GM23338 (cell line): ENCODE results near the gene MAPK4. TPM values are rescaled to one million over a fixed set of nuclear protein-coding genes. Genes with fewer than 3 reads are reported as not detected.

Experiments used
- ATAC-seq: fragments of 200-7000 bp; cut with Tn5 transposase; 3 replicates; pipeline ENCODE4 v1.9.1; 2020
- DNase-seq: peaks from one replicate; pipeline ENCODE4 v3.0.0-alpha.2; 2015; ENCODE audit warnings: low spot score
- H2AFZ ChIP-seq: fragments of 200-600 bp; sonication (generic); 2 replicates; pipeline ENCODE4 v1.8.0; 2016; ENCODE audit warnings: antibody characterized with exemption, mild to moderate bottlenecking, moderate library complexity
- H3F3A ChIP-seq: fragments of 200-600 bp; sonication (generic); replicated peaks from 2 replicates; pipeline ENCODE4 v1.8.0; 2017; ENCODE audit warnings: antibody characterized with exemption, mixed run types, low read depth
- H3K27ac ChIP-seq: fragments of 200-600 bp; sonication (generic); 2 replicates; pipeline ENCODE4 v1.6.1; 2016; ENCODE audit warnings: low read depth
- H3K27me3 ChIP-seq: fragments of 200-600 bp; sonication (generic); 2 replicates; pipeline ENCODE4 v1.8.0; 2016; ENCODE audit warnings: mild to moderate bottlenecking, mixed run types, moderate library complexity; ENCODE audit not compliant: insufficient read depth
- H3K36me3 ChIP-seq: fragments of 200-600 bp; sonication (generic); 2 replicates; pipeline ENCODE4 v1.8.0; 2016; ENCODE audit warnings: mild to moderate bottlenecking; ENCODE audit not compliant: insufficient read depth
- H3K4me1 ChIP-seq: fragments of 200-600 bp; sonication (generic); 2 replicates; pipeline ENCODE4 v1.8.0; 2016; ENCODE audit warnings: mild to moderate bottlenecking, moderate library complexity; ENCODE audit not compliant: insufficient read depth
- H3K4me2 ChIP-seq: fragments of 200-600 bp; sonication (generic); 2 replicates; pipeline ENCODE4 v1.7.1; 2017; ENCODE audit warnings: mixed run types
- H3K4me3 ChIP-seq: fragments of 200-600 bp; sonication (generic); 2 replicates; pipeline ENCODE4 v1.6.1; 2016; ENCODE audit warnings: mixed run types
- H3K79me2 ChIP-seq: fragments of 200-600 bp; sonication (generic); replicated peaks from 2 replicates; pipeline ENCODE4 v1.8.0; 2017; ENCODE audit warnings: mild to moderate bottlenecking; ENCODE audit not compliant: insufficient read depth
- H3K9me2 ChIP-seq: fragments of 200-600 bp; sonication (generic); 2 replicates; pipeline ENCODE4 v1.8.0; 2017; ENCODE audit not compliant: insufficient read depth
- H4K20me1 ChIP-seq: fragments of 200-600 bp; sonication (generic); replicated peaks from 2 replicates; pipeline ENCODE4 v1.8.0; 2017; ENCODE audit warnings: mild to moderate bottlenecking; ENCODE audit not compliant: insufficient read depth
- H3K27ac Mint-ChIP-seq: 2 replicates; pipeline ENCODE4 v1.8.0; 2020; ENCODE audit warnings: inconsistent platforms, mild to moderate bottlenecking, moderate library complexity, mixed read lengths
- H3K27me3 Mint-ChIP-seq: 3 replicates; pipeline ENCODE4 v1.8.0; 2022; ENCODE audit warnings: low read depth, mild to moderate bottlenecking, moderate library complexity, mixed read lengths, inconsistent platforms; ENCODE audit not compliant: insufficient read depth, poor library complexity
- H3K36me3 Mint-ChIP-seq: 3 replicates; pipeline ENCODE4 v1.8.0; 2021; ENCODE audit warnings: low read depth, mild to moderate bottlenecking, inconsistent platforms, moderate library complexity, mixed read lengths
- H3K4me1 Mint-ChIP-seq: 3 replicates; pipeline ENCODE4 v1.8.0; 2020; ENCODE audit warnings: mild to moderate bottlenecking, inconsistent platforms, mixed read lengths
- H3K4me3 Mint-ChIP-seq: 3 replicates; pipeline ENCODE4 v1.8.0; 2021; ENCODE audit warnings: moderate library complexity, mild to moderate bottlenecking, inconsistent platforms, mixed read lengths
- H3K9me3 Mint-ChIP-seq: 3 replicates; pipeline ENCODE4 v1.8.0; 2020; ENCODE audit warnings: moderate library complexity, mild to moderate bottlenecking, inconsistent platforms, mixed read lengths
- CREB1 ChIP-seq: fragments of 250-450 bp; sonication (Bioruptor Pico); IDR thresholded peaks from 2 replicates; pipeline ENCODE4 v1.5.0; 2020; ENCODE audit warnings: low read depth, mild to moderate bottlenecking, moderate library complexity
- EZH2 ChIP-seq: fragments of 200-600 bp; sonication (generic); IDR thresholded peaks from one replicate; pipeline ENCODE4 v1.8.0; 2017; ENCODE audit warnings: antibody characterized with exemption, mild to moderate bottlenecking, low read depth; ENCODE audit not compliant: unreplicated experiment
- JUNB ChIP-seq: IDR thresholded peaks from one replicate; pipeline ENCODE4 v1.6.1; 2016; ENCODE audit warnings: antibody characterized with exemption; ENCODE audit not compliant: unreplicated experiment
- NANOG ChIP-seq: IDR thresholded peaks from 2 replicates; pipeline ENCODE4 v1.6.1; 2016; ENCODE audit warnings: antibody characterized with exemption, borderline replicate concordance
- POLR2AphosphoS5 ChIP-seq: IDR thresholded peaks from 2 replicates; pipeline ENCODE4 v1.6.1; 2016; ENCODE audit warnings: antibody characterized with exemption, low read depth
- ZNF114 ChIP-seq: fragments of 250-450 bp; sonication (Bioruptor Pico); IDR thresholded peaks from 2 replicates; pipeline ENCODE4 v1.5.0; 2020; ENCODE audit warnings: mild to moderate bottlenecking, moderate library complexity
- ZNF331 ChIP-seq: fragments of 250-450 bp; sonication (Bioruptor Pico); IDR thresholded peaks from 2 replicates; pipeline ENCODE4 v1.5.0; 2020; ENCODE audit warnings: low read depth, mild to moderate bottlenecking, moderate library complexity
- polyA plus RNA-seq: library from polyadenylated mRNA; unstranded; fragments of >200 nt; fragmentation: Nextera tagmentation; extraction: Ambion mirVana; gene quantifications from 2 replicates; pipeline ENCODE4 v1.2.1, GENCODE V29; 2016
- total RNA-seq: library from RNA; depleted of rRNA; stranded (reverse); fragments of >200 nt; shearing (Covaris generic); gene quantifications from 2 replicates; pipeline ENCODE4 v1.2.3, GENCODE V29; 2014
- TF ChIP-seq, protein P1 (sequence below), 2 experiments: fragments of 200-600 bp in 1 of 2; sonication (generic) in 1 of 2; conservative IDR thresholded peaks; 2 replicates each; pipeline versions ENCODE4 v1.5.1 to v1.6.1; 2016 to 2017; ENCODE audit warnings: antibody characterized with exemption in 2 of 2, low read depth in 2 of 2, mild to moderate bottlenecking in 2 of 2, moderate library complexity in 1 of 2
- TF ChIP-seq, protein P2 (sequence below): fragments of 250-450 bp; sonication (Bioruptor Pico); IDR thresholded peaks from 2 replicates; pipeline ENCODE4 v1.5.0; 2020; ENCODE audit warnings: mild to moderate bottlenecking, moderate library complexity
- TF ChIP-seq, protein P3 (sequence below): IDR thresholded peaks from 2 replicates; pipeline ENCODE4 v1.6.1; 2016; ENCODE audit warnings: antibody characterized with exemption

Gene MAPK4
- total and polyA plus RNA-seq, 2 experiments from 2014 or later = 1.3 to 4.4 TPM

DNA sequence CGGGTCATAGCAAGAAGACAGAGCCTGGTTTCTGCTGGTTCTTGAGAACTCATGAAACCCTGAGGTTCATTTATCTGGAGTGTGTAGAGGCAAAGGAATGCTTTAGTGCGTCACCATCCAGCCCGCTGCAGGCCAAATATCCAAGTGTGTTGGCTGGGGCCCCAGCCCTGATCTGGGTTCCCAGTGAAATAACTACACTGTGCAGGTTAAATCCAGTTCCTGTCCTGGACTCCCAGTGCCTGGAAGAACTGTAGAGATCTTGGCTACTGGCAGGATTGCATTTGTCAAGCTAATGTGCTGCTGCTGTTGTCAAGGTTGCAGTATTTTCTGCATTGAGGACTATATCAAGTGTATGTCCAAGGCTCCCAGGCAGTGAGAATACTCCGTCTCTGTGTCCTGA, 89.9 kb downstream of the MAPK4 start (continued):
- TF ChIP-seq, protein P1, sequence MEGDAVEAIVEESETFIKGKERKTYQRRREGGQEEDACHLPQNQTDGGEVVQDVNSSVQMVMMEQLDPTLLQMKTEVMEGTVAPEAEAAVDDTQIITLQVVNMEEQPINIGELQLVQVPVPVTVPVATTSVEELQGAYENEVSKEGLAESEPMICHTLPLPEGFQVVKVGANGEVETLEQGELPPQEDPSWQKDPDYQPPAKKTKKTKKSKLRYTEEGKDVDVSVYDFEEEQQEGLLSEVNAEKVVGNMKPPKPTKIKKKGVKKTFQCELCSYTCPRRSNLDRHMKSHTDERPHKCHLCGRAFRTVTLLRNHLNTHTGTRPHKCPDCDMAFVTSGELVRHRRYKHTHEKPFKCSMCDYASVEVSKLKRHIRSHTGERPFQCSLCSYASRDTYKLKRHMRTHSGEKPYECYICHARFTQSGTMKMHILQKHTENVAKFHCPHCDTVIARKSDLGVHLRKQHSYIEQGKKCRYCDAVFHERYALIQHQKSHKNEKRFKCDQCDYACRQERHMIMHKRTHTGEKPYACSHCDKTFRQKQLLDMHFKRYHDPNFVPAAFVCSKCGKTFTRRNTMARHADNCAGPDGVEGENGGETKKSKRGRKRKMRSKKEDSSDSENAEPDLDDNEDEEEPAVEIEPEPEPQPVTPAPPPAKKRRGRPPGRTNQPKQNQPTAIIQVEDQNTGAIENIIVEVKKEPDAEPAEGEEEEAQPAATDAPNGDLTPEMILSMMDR (conservative IDR thresholded peaks at IDR 0.05; ENCODE audit: low read depth in 2 of 2) = no peak
- TF ChIP-seq NANOG (no peak), CREB1 (CRISPR knock-in tag) (no peak), ZNF331 (CRISPR knock-in tag) (no peak), ZNF114 (no peak)
- TF ChIP-seq, protein P2, sequence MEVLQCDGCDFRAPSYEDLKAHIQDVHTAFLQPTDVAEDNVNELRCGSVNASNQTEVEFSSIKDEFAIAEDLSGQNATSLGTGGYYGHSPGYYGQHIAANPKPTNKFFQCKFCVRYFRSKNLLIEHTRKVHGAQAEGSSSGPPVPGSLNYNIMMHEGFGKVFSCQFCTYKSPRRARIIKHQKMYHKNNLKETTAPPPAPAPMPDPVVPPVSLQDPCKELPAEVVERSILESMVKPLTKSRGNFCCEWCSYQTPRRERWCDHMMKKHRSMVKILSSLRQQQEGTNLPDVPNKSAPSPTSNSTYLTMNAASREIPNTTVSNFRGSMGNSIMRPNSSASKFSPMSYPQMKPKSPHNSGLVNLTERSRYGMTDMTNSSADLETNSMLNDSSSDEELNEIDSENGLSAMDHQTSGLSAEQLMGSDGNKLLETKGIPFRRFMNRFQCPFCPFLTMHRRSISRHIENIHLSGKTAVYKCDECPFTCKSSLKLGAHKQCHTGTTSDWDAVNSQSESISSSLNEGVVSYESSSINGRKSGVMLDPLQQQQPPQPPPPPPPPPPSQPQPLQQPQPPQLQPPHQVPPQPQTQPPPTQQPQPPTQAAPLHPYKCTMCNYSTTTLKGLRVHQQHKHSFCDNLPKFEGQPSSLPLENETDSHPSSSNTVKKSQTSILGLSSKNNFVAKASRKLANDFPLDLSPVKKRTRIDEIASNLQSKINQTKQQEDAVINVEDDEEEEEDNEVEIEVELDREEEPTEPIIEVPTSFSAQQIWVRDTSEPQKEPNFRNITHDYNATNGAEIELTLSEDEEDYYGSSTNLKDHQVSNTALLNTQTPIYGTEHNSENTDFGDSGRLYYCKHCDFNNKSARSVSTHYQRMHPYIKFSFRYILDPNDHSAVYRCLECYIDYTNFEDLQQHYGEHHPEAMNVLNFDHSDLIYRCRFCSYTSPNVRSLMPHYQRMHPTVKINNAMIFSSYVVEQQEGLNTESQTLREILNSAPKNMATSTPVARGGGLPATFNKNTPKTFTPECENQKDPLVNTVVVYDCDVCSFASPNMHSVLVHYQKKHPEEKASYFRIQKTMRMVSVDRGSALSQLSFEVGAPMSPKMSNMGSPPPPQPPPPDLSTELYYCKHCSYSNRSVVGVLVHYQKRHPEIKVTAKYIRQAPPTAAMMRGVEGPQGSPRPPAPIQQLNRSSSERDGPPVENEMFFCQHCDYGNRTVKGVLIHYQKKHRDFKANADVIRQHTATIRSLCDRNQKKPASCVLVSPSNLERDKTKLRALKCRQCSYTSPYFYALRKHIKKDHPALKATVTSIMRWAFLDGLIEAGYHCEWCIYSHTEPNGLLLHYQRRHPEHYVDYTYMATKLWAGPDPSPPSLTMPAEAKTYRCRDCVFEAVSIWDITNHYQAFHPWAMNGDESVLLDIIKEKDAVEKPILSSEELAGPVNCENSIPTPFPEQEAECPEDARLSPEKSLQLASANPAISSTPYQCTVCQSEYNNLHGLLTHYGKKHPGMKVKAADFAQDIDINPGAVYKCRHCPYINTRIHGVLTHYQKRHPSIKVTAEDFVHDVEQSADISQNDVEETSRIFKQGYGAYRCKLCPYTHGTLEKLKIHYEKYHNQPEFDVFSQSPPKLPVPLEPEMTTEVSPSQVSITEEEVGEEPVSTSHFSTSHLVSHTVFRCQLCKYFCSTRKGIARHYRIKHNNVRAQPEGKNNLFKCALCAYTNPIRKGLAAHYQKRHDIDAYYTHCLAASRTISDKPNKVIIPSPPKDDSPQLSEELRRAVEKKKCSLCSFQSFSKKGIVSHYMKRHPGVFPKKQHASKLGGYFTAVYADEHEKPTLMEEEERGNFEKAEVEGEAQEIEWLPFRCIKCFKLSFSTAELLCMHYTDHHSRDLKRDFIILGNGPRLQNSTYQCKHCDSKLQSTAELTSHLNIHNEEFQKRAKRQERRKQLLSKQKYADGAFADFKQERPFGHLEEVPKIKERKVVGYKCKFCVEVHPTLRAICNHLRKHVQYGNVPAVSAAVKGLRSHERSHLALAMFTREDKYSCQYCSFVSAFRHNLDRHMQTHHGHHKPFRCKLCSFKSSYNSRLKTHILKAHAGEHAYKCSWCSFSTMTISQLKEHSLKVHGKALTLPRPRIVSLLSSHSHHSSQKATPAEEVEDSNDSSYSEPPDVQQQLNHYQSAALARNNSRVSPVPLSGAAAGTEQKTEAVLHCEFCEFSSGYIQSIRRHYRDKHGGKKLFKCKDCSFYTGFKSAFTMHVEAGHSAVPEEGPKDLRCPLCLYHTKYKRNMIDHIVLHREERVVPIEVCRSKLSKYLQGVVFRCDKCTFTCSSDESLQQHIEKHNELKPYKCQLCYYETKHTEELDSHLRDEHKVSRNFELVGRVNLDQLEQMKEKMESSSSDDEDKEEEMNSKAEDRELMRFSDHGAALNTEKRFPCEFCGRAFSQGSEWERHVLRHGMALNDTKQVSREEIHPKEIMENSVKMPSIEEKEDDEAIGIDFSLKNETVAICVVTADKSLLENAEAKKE (CRISPR knock-in tag) = no peak

DNA sequence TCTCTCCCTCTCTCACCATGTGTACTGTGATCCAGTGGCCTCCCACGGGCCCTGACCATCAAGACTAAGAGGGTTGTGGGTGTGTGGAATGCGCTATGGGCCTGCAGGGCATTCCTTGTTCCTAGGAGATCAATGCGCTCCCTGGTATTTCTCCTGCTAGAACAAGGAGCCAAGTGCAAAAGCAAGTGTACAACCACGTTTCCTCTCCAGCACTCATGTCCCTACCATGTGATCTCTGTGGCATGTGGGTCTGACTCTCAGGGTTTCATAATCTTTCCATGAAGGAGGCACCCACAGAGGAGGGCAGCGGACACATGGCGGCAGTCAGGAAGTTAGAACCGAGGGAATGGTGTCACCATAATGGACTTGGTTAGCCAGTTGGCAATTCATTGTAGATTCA, 91.4 kb downstream of the MAPK4 start:
- Histone ChIP-seq H3K36me3 (no peaks in the 10 kb centered on the region), H3K9me2 (peaks cover 11% of the 10 kb centered on the region; the same call in 1 of the 2 replicates), H3K27ac (no peak overlapping the region), H3K27me3 (no peaks in the 10 kb centered on the region), H3K4me2 (no peak overlapping the region), H3K79me2 (no peaks in the 10 kb centered on the region), H4K20me1 (no peaks in the 10 kb centered on the region), H3K4me3 (no peak overlapping the region), H2AFZ (no peak overlapping the region), H3K4me1 (no peaks in the 10 kb centered on the region), H3F3A (no peaks in the 10 kb centered on the region)
- no peak overlapping the region for H3K4me3 Mint-ChIP-seq
- no peaks in the 10 kb centered on the region for H3K4me1 Mint-ChIP-seq
- ATAC-seq (no peak), DNase-seq (no peak)
- peaks cover 5% of the 10 kb centered on the region for H3K27me3 Mint-ChIP-seq
- no peak overlapping the region for H3K27ac Mint-ChIP-seq
- no peaks in the 10 kb centered on the region for H3K9me3 Mint-ChIP-seq
- no peaks in the 10 kb centered on the region for H3K36me3 Mint-ChIP-seq
- TF ChIP-seq JUNB (no peak), EZH2 (no peak), POLR2AphosphoS5 (no peak), ZNF331 (CRISPR knock-in tag) (no peak)
- TF ChIP-seq, protein P3, sequence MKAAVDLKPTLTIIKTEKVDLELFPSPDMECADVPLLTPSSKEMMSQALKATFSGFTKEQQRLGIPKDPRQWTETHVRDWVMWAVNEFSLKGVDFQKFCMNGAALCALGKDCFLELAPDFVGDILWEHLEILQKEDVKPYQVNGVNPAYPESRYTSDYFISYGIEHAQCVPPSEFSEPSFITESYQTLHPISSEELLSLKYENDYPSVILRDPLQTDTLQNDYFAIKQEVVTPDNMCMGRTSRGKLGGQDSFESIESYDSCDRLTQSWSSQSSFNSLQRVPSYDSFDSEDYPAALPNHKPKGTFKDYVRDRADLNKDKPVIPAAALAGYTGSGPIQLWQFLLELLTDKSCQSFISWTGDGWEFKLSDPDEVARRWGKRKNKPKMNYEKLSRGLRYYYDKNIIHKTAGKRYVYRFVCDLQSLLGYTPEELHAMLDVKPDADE = no peak
